Left forelimb (tissue), 1 donor: ENCODE results near the gene RAB36.

Source experiments
- DNase-seq: peaks from one replicate; pipeline ENCODE4 v3.0.0-alpha.2; 2018; ENCODE audit warnings: low spot score

Gene RAB36

GRCh38 chr22:23206915-23207314, 61.6 kb downstream of the RAB36 start:
- DNase-seq, result no peak

DNA sequence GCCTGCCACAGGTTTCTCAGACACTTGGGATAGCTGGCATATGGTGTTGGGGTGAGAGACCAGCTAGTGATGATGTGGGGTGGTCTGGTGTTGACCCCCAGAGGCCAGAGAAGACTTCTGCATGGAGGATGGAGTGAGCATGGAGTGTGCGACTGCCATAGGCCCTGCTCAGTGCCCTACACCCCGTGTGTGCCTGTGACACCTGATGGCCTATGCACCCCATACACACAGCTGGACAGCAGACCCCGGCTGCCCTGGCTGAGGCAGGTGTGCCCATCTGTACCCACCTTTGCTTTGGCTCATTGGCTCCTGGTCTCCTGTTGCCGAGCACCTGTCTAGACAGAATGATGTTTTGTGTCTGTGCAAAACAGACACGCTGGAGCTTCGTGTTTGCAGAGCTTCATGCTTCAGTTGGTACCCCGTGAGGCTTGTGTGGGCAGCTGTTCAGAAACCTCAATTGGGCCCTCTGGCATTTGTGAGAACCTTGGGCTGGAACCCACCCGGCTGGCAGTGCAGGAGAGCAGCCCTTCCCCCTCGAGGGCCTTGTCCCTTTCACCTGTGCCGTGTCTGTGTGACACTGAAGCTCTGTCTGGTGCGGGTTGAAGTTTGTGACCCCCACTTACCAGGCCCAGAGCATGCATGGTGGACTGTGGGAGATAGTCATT, 62.6 kb downstream of the RAB36 start:
- DNase-seq, result no peak

DNA sequence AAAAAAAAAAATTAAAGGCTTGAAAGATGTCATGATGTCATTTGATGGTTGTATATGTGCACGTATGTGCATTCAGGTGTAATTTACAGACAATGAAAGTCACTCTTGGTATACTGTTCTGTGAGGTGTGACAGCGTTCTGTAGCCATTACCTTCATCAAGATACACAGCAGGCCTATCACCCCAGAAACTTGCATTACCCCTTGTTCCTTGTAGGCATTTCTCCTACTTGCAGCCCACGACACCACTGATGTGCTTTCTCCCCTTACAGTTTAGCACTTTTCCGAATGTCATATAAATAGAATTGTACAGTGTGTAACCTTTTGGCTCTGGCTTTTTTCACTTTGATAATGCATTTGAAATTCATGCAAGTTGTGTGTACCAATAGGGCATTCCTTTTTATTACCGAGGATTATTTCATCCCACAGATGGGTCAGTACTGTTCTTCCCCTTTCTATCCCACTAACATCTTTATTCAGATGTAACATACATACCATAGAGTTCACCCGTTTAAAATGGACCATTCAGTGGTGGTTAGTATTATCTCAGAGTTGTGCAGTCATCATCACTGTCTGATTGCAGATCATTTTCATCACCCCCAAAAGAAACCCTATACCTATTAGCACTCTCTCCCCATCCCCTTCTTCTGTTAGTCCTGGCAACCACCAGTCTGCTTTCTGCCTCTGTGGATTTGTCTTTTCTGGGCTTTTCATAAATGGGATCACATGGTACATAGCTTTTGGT, 65.3 kb downstream of the RAB36 start:
- no peak for DNase-seq

GRCh38 chr22:23211622-23212021, 66.3 kb downstream of the RAB36 start:
- no peak for DNase-seq

DNA sequence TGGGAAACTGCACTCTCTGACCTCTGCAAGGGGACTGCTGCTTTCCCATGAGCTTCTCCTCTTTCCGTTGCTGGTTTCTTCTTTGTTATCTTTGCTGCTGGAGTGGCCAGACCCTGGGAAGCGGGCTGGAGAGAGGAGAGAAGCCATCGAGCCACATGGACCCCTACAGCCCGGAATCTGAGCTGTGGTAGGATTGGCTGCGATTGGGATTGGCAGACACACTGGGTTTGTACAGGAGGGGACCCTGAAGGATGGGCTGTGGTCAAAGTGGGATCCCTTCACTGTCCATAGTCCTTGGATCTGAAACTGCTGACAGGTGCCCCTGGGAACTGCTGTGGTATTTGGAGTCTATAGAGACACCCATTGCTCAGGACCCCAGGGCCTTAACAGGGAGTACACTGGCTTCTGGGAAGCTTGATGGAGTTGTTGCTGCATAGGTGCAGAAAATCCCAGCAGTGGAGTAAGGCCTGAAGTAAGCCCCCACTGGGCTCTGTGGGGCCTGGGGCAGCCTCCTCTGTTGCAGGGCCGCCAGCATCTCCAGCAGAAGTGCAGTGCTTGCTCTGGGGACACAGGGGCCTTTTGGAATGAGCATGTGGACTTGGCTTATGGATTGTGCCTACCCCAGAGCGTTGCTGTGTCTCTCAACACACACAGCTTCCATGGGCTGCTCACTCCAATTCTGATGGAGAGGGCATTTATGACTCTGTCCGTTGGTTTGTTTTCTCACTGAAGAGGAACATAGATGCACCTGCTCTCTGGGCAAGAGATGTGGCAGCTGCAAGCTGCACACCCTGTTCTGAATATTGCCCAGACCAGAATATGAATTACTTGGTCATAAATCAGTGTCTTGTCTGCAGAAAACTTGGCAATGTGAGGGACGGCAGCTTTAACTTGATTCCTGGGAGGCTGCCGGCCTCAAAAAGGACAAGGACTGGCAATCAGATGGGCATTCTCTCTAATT, 67.1 kb downstream of the RAB36 start:
- peak; percentile 52 for DNase-seq

- no peak for DNase-seq
Measured at GRCh38 chr22:23213022-23213555, 67.8 kb downstream of the RAB36 start.

GRCh38 chr22:23213581-23214334, 68.5 kb downstream of the RAB36 start:
- DNase-seq, result no peak
